Activated effector memory CD4-positive, alpha-beta T cell treated with anti-CD3 and anti-CD28 coated beads, Interleukin-2, amount 50 U/mL, for 16 hours (primary cell): Measurements from ENCODE around the gene DDX10.

Experiments used
- DNase-seq: peaks from one replicate; pipeline ENCODE4 v3.0.0-alpha.2; 2020

The DDX10 gene

DNA sequence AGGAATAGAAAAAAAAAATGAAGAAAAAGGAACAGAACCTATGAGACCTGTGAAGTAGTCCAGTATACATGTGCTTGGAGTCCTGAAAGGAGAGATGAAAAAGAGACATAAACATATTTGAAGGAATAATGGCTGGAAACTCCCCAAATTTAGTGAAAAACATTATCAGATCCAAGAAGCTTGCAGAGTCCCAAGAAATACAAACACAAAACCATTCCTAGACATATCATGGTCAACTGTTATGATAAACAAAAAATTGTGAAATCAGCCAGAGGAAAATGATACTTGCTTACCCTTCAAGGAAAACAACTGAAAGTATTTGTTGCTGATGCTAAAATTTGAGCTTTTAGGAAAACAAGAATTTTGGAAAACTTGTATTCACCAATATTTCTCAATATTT, 250.1 kb downstream of the DDX10 start:
- DNase-seq, result no peak

DNA sequence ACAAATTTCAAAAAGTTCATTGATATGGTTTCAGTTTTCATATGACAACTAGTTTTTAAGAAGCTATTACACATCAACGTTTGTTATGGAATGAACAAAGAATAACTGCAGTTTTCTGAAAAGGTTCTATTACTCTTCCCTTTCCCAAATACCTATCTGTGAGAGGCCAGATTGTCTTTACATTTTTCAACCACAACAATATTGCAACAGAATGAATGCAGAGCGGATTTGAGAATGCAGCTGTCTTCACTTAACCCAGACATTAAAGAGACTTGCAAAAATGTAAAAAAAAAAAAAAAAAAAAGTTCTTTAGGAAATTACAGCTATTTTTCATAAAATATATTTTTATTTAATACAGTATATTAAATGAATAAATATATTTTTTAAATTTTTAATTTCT, 250.8 kb downstream of the DDX10 start:
- no peak for DNase-seq

GRCh38 chr11:108916290-108916689, 251.4 kb downstream of the DDX10 start:
- no peak for DNase-seq

GRCh38 chr11:108916935-108917334, 252.1 kb downstream of the DDX10 start:
- DNase-seq, result no peak

- DNase-seq, result no peak
Observed at GRCh38 chr11:108921211-108921610, 256.3 kb downstream of the DDX10 start.

- no peak for DNase-seq
Observed at GRCh38 chr11:108922241-108922640, 257.4 kb downstream of the DDX10 start.

GRCh38 chr11:108923413-108923812, 258.5 kb downstream of the DDX10 start:
- DNase-seq, result no peak

DNA sequence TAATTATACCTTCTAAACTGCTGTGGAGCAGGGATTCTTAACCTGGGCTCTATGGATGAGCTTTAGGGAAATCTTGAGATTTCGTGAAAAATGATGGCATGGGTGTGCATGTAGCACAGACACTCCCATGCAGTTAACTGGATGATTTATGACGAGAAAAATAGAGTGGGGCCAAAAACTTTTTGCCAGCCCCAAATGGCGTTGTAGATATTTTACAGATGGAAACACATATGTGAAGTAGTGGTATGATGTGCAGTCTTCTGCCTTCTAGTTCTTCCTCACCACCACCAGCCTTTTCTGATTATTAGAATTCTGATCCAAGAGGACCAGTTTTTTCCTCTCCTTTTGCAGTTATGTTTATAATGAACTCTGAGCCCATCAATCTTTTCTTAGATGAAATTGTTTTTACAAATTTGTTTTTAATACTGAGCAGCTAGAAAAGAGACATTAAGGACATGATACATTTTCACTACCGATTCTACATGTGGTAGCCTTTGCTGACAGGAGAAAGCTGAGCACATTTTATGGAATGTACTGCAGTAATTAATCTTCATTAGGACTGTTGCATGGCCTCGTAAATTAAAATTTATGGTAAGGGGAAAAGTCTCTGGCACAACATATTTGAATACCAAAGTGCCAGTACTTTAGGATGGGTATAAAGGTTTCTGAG, 261.4 kb downstream of the DDX10 start:
- no peak for DNase-seq

DNA sequence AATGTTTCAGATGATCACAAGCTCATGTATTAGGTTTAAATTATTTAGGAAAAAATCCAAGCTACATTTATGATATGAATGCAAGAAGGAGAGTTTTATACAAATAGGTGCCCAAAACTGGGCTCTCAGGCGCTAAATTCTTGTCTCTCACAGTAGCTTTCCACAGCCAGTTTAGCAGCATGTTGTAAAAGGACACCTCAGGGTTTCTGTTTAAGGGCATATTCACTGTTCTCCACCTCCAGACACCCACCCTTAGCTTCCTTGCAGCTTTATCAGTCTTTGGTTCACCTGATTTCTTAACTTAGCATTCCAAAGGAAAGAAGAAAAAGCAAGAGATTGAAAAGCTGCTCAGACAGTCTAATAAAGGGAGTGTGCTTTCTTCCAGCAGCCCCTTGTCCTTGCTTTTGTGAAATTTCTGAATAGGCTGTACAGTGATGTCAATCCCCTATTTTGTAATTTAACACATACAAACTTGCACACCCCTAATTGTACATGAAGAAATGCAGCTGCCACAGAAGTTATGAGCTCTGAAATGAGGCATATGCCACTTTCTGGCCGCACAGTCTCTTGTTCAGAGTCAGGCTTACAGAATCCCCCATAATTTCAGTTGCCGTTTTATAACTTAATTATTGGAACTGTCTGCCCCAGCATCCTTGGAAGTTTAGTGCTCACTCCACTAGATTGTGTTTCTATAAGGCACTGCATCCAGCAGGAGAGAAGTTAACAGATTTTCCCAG, 262.1 kb downstream of the DDX10 start:
- DNase-seq, result no peak

GRCh38 chr11:108927791-108928545, 263.1 kb downstream of the DDX10 start:
- DNase-seq, result no peak

- DNase-seq, result no peak
Observed at GRCh38 chr11:108929241-108929640, 264.4 kb downstream of the DDX10 start.

DNA sequence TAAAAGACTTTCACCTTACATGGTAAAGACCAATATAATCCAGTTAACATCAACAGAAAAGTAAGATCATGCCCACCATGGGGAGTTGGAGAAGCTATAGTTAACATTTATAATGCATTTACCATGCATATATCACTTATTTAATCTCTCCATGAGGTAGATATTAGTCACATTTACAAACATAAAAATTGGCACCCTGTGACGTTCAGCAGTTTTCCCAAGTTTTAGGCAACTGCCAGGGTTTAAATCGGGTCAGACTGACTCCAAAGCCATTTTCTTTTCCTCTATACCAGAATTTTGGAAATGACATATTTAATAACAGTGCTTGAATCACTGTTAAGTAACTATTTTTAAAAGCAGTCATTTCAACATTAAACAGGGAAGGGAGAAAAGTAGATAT, 266.3 kb downstream of the DDX10 start:
- DNase-seq, result no peak

- DNase-seq, result no peak
Observed at GRCh38 chr11:108933630-108934029, 268.8 kb downstream of the DDX10 start.

DNA sequence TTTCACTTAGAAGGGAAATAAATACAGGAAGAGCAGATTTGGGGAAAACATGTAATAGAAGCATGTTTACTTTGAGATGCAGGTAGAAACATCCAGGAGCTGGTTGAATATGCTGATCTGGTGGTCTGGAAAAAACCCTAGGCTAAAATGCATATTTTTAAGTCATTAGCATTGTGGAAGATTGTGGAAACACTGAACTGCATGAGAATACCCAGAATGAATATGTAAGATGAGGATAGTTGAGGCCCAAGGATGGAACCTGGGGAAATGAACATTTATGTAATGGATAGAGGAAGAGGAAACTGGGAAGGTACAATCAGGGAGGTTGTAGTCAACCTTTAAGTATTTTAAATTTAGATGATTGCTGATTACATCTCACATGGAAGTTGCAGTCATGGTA, 269.4 kb downstream of the DDX10 start:
- DNase-seq, result no peak

GRCh38 chr11:108934696-108935095, 269.8 kb downstream of the DDX10 start:
- DNase-seq, result no peak

DNA sequence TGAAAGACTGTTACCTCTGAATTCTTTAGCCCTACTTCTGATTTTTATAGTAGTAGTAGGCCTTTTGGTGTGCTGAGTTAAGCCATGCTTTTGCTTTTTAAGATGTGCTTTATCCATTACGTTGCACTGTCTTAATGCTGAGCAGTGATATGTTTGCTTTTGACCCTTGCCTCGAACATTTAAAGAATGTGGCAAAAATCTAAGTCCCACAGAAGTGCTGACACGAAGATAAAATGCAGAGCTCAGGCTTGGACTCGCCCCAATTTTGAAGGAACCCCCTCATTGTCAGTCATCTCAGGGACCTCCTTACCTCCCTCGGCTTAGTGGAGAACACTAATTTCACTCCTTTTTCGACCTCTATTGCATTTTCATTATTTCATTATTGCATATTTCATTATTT, 272.9 kb downstream of the DDX10 start:
- no peak for DNase-seq

- no peak for DNase-seq
Observed at GRCh38 chr11:108938604-108939003, 273.7 kb downstream of the DDX10 start.

DNA sequence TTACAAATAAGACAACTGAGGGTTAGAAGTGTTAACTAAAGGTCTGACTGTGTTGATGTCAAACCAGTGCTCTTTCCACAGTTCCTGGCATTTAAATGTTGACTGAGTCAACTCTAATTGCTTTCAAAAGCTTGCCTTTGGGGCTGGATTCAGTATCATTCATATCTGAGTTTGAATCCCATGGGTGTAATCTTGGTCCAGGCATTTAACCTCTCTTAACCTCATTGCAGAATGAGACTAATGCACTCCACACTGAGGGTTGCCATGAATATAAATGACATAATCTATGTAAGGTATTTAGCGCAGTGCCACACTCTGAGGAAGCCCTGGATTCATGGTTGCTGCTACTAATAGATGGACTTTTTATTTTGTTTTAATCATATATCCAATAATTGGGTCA, 274.3 kb downstream of the DDX10 start:
- no peak for DNase-seq

DNA sequence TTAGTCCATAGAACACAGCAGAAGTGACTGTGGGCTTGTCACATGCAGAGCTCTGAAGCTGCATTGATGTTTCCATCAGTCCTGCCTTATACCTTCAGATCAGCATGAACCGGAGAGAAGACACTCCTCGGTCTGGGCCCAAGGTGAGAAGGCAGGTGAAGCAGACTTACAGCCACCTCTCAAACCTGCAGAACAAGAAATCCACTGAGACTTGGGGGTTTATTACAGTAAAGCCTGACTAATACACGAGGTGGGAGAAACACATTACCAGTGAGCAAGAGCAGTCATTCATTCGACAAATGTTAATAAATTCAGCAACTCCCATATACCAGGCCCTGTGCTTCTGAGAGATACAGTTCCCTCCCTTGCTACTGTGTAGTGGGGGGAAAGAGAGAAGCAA, 279.0 kb downstream of the DDX10 start:
- DNase-seq, result no peak

DNA sequence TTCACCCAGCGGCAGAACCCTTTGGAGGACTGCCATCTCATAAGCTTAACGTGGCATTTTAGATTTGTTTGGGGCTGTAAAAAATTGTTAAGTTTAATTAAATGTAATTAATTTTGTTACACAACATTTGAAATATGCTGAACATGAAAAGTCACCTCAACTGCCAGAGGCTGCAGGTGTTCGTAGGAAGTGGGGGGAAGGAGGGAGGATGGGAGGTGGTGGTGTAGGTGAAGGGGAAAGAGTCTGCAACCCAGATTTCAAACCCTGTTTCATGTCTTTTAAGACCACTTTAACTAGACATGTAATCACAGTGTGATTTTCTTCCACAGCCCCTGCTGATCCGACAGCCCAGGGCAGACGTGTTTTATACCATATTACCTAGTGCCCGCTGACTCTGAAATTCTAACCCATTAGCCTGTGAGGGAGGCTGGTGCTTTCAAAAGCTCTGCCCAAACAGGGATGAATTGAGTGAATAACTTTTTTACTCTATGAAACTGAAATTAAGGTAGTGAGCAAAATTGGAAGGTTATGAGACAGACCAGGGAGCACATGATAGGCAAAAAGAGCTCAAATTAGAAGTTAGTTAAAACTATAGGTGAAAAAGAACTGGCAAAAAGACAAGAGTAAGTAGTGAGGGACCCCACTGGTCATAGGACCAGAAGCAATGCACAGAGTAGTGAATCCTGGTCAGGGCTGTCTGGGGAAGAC, 279.8 kb downstream of the DDX10 start:
- DNase-seq, result no peak

DNA sequence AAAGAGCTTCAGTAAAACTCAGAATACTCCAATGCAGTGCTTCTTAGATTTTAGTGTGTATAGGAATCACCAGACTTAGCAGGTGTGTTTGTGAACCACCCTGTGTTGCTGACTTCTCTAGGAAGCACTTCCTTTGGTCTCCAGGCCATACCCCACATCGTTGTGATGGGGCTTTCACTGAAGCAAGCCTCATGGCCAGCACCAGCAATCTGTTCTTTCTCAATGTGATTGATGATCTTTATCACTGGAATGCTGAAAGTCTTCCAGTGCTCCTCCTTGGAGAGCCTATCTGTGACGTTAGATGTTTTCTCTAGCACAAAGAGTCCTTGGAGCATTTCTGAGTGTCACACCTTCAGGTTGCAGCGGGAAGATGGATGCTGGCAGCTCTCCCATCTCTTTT, 280.5 kb downstream of the DDX10 start:
- no peak for DNase-seq

DNA sequence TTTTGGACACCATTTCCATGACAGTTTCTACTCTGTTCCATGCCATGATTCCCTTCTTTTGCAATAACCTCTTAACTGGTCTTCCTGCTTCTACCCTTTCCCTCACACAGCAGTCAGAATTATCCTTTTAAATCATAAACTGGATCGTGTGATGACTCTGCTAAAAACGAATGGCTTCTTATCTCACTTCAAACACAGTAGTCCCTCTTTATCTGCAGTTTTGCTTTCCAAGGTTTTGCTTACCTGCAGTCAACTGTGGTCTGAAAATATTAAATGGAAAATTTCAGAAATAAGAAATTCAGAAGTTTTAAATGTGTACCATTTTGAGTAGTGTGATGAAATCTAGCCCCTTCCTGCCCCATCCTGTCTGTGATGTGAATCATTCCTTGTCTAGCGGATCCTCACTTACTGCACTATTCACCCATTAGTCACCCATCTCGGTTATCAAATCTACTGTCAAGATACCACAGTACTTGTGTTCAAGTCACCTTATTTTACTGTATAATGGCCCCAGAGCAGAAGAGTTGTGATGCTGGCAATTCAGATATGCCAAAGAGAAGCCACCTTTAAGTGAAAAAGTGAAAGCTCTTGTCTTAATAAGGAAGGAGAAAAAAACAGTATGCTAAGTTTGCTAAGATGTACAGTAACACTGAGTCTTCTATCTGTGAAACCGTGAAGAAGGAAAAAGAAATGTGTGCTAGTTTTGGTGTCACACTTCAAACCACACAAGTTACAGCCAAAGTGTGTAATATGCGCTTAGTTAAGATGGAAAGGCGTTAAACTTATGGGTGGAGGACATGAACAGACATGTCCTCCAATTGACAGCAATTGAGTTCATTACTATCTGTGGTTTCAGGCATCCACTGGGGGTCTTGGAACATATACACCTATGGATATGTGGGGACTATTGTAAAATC, 283.0 kb downstream of the DDX10 start:
- DNase-seq, result no peak
